Keratinocyte (primary cell): ENCODE data around the gene LEP.

ENCODE experiments used
- EZH2 ChIP-seq: IDR thresholded peaks from one replicate; pipeline ENCODE4 v1.6.1; 2012; ENCODE audit warnings: inconsistent platforms, mild to moderate bottlenecking, low read length, moderate library complexity
- TF ChIP-seq, protein P1 (sequence below), 3 experiments: IDR thresholded peaks in 1 of 3; conservative IDR thresholded peaks in 1 of 3; optimal IDR thresholded peaks in 1 of 3; 2 replicates in 2 of 3; 3 replicates in 1 of 3; pipeline versions ENCODE3 to v1.5.1; 2011; ENCODE audit warnings: low read length in 3 of 3, mild to moderate bottlenecking in 3 of 3, moderate library complexity in 2 of 3, control low read depth in 1 of 3, inconsistent platforms in 1 of 3; ENCODE audit not compliant: insufficient read depth in 2 of 3; ENCODE audit errors: extremely low read depth in 1 of 3

DNA sequence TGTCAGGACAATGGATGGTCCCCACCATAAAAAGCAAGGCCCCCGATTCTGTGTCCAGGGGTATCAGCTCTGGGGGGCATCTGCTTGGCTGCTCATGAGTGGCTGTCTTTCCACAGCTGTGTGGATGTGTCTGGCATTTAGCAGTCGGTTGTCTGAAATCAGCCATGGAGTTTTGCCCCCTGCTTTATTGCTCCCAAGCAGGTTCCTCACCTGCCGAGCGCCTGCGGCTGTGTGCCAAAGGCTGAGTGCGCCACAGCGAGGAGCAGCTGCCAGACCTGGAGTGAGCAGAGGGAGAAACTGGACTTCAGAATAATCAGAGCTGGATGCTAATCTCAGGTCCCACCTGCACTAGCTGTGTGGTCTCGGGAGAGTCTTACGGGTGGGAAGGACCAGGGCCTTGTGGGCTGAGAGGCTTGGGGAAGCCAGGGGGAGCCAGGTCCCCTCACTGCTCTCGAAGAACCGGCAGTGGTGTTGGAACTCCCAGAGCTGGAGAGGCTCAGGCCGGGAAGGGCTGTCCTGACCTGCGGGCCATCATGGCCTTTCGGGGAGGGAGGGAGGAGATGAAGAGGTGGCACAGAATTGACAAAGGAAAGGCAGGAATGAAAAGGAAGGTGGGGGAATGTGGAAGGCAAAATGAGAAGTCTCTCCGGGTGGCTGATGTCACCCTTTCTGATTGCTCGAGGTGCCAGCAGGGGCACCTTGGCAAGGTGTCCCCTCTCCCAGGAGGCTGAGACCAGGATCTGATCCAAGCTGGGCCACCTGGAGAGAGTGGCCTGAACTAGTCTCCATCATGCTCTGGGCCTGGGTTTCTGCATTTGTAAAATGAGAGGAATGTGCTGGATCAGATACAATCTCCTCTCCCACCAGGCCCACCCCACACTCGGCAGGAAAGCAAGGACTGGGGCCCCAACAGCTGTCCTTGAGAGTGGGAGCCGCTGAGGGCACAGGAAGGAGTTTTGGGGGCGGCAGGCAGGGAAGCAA, 30.2 kb upstream of the LEP start:
- TF ChIP-seq, protein P1, sequence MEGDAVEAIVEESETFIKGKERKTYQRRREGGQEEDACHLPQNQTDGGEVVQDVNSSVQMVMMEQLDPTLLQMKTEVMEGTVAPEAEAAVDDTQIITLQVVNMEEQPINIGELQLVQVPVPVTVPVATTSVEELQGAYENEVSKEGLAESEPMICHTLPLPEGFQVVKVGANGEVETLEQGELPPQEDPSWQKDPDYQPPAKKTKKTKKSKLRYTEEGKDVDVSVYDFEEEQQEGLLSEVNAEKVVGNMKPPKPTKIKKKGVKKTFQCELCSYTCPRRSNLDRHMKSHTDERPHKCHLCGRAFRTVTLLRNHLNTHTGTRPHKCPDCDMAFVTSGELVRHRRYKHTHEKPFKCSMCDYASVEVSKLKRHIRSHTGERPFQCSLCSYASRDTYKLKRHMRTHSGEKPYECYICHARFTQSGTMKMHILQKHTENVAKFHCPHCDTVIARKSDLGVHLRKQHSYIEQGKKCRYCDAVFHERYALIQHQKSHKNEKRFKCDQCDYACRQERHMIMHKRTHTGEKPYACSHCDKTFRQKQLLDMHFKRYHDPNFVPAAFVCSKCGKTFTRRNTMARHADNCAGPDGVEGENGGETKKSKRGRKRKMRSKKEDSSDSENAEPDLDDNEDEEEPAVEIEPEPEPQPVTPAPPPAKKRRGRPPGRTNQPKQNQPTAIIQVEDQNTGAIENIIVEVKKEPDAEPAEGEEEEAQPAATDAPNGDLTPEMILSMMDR (optimal IDR thresholded peaks at IDR 0.05 in 1 of 3, IDR thresholded peaks at IDR 0.05 in 1 of 3, conservative IDR thresholded peaks at IDR 0.05 in 1 of 3; ENCODE audit: extremely low read depth in 1 of 3, insufficient read depth in 2 of 3, low read length in 3 of 3): no peak
- TF ChIP-seq EZH2: no peak
